ENCODE data around the gene VAV2.

The VAV2 gene

GRCh38 chr9:133813749-133814585 is 178.2 kb downstream of the VAV2 start:
- no peak for DNase-seq (ENCODE audit: low spot score)

- no peak for DNase-seq (ENCODE audit: low spot score)
Measured at GRCh38 chr9:133812941-133813748, 179.0 kb downstream of the VAV2 start.

- DNase-seq (ENCODE audit: low spot score) = no peak
Measured at GRCh38 chr9:133812077-133812868, 179.9 kb downstream of the VAV2 start.

- no peak for DNase-seq (ENCODE audit: low spot score)
Measured at GRCh38 chr9:133811471-133811870, 180.7 kb downstream of the VAV2 start.

GRCh38 chr9:133810556-133811195 is 181.4 kb downstream of the VAV2 start:
- no peak for DNase-seq (ENCODE audit: low spot score)

- no peak for DNase-seq (ENCODE audit: low spot score)
Measured at GRCh38 chr9:133809335-133809734, 182.8 kb downstream of the VAV2 start.

GRCh38 chr9:133807818-133808217 is 184.3 kb downstream of the VAV2 start:
- DNase-seq (ENCODE audit: low spot score) = no peak

- DNase-seq (ENCODE audit: low spot score) = no peak
Measured at GRCh38 chr9:133807037-133807436, 185.1 kb downstream of the VAV2 start.

- no peak for DNase-seq (ENCODE audit: low spot score)
Measured at GRCh38 chr9:133806623-133807010, 185.5 kb downstream of the VAV2 start.

GRCh38 chr9:133805876-133806622 is 186.1 kb downstream of the VAV2 start:
- no peak for DNase-seq (ENCODE audit: low spot score)

GRCh38 chr9:133804199-133804598 is 187.9 kb downstream of the VAV2 start:
- DNase-seq (ENCODE audit: low spot score) = no peak

GRCh38 chr9:133803745-133804144 is 188.4 kb downstream of the VAV2 start:
- no peak for DNase-seq (ENCODE audit: low spot score)

GRCh38 chr9:133803028-133803585 is 189.0 kb downstream of the VAV2 start:
- no peak for DNase-seq (ENCODE audit: low spot score)

GRCh38 chr9:133801739-133802138 is 190.4 kb downstream of the VAV2 start:
- no peak for DNase-seq (ENCODE audit: low spot score)

- no peak for DNase-seq (ENCODE audit: low spot score)
Measured at GRCh38 chr9:133800266-133800665, 191.9 kb downstream of the VAV2 start.

GRCh38 chr9:133799716-133800115 is 192.4 kb downstream of the VAV2 start:
- DNase-seq (ENCODE audit: low spot score) = no peak

GRCh38 chr9:133799106-133799505 is 193.0 kb downstream of the VAV2 start:
- DNase-seq (ENCODE audit: low spot score) = no peak

GRCh38 chr9:133798160-133798559 is 194.0 kb downstream of the VAV2 start:
- no peak for DNase-seq (ENCODE audit: low spot score)

- no peak for DNase-seq (ENCODE audit: low spot score)
Measured at GRCh38 chr9:133797406-133798105, 194.6 kb downstream of the VAV2 start.

- DNase-seq (ENCODE audit: low spot score) = no peak
Measured at GRCh38 chr9:133796562-133796961, 195.6 kb downstream of the VAV2 start.

All from pons (tissue), 1 donor.